HG02678 (cell line): ENCODE measurements around the gene AGAP1.

Experiments
- ATAC-seq: cut with Tn5 transposase; IDR thresholded peaks from one replicate; pipeline ENCODE4 v1.9.1; 2021; ENCODE audit warnings: mild to moderate bottlenecking, moderate library complexity; ENCODE audit not compliant: unreplicated experiment

AGAP1 gene

GRCh38 chr2:235676536-235676799 lies 182.6 kb downstream of the AGAP1 start:
- ATAC-seq, result no peak

- ATAC-seq, result no peak
These were observed 183.5 kb downstream of the AGAP1 start for GRCh38 chr2:235677276-235677788.

GRCh38 chr2:235677937-235678336 lies 184.1 kb downstream of the AGAP1 start:
- ATAC-seq, result no peak

- no peak for ATAC-seq
These were observed 184.9 kb downstream of the AGAP1 start for GRCh38 chr2:235678712-235679111.

- no peak for ATAC-seq
These were observed 185.6 kb downstream of the AGAP1 start for GRCh38 chr2:235679471-235679870.

GRCh38 chr2:235685024-235685721 lies 191.3 kb downstream of the AGAP1 start:
- ATAC-seq, result no peak

GRCh38 chr2:235688511-235689426 lies 194.9 kb downstream of the AGAP1 start:
- ATAC-seq, result no peak

GRCh38 chr2:235689427-235689853 lies 195.6 kb downstream of the AGAP1 start:
- no peak for ATAC-seq

GRCh38 chr2:235690082-235690808 lies 196.4 kb downstream of the AGAP1 start:
- ATAC-seq, result no peak

- ATAC-seq, result no peak
These were observed 197.1 kb downstream of the AGAP1 start for GRCh38 chr2:235690809-235691450.

- ATAC-seq, result no peak
These were observed 198.2 kb downstream of the AGAP1 start for GRCh38 chr2:235692076-235692475.

- ATAC-seq, result no peak
These were observed 198.9 kb downstream of the AGAP1 start for GRCh38 chr2:235692671-235693171.

- ATAC-seq, result no peak
These were observed 199.4 kb downstream of the AGAP1 start for GRCh38 chr2:235693279-235693678.

- ATAC-seq, result no peak
These were observed 201.1 kb downstream of the AGAP1 start for GRCh38 chr2:235694721-235695601.

- ATAC-seq, result no peak
These were observed 201.7 kb downstream of the AGAP1 start for GRCh38 chr2:235695602-235695895.

- ATAC-seq, result no peak
These were observed 203.2 kb downstream of the AGAP1 start for GRCh38 chr2:235697041-235697440.

GRCh38 chr2:235698028-235698427 lies 204.2 kb downstream of the AGAP1 start:
- no peak for ATAC-seq

- ATAC-seq, result no peak
These were observed 204.6 kb downstream of the AGAP1 start for GRCh38 chr2:235698491-235698890.

- no peak for ATAC-seq
These were observed 205.7 kb downstream of the AGAP1 start for GRCh38 chr2:235699576-235699975.
